ENCODE results near the gene IFT27. TPM values are rescaled to one million over a fixed set of nuclear protein-coding genes. Genes with fewer than 3 reads are reported as not detected.
"Not testable (repeated sequence)": the region's sequence is repeated elsewhere in the genome, so short reads cannot be mapped to it uniquely, and the experiment has no call there.

Gene IFT27
- total RNA-seq, 1 experiment from 2014 or later: 9.0 TPM

DNA sequence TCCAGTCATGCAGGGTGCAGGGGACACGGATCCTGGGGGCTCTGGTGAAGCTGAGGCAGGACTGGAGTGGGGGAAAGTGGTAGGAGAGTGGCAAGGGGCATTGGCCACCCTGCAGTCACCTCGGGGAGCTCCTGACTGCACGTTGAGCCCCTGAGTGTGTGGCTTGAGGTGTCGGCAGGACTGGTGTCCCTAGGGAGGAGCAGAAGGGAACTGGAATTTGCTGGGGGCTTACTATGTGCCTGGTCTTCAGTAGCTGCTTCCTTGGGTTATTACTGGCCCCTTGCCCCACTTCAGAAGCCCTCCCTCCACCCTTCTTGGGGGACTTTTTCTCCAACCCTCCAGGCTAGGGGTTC lies 31.5 kb downstream of the IFT27 start:
- DNase-seq (ENCODE audit: low spot score): no peak

DNA sequence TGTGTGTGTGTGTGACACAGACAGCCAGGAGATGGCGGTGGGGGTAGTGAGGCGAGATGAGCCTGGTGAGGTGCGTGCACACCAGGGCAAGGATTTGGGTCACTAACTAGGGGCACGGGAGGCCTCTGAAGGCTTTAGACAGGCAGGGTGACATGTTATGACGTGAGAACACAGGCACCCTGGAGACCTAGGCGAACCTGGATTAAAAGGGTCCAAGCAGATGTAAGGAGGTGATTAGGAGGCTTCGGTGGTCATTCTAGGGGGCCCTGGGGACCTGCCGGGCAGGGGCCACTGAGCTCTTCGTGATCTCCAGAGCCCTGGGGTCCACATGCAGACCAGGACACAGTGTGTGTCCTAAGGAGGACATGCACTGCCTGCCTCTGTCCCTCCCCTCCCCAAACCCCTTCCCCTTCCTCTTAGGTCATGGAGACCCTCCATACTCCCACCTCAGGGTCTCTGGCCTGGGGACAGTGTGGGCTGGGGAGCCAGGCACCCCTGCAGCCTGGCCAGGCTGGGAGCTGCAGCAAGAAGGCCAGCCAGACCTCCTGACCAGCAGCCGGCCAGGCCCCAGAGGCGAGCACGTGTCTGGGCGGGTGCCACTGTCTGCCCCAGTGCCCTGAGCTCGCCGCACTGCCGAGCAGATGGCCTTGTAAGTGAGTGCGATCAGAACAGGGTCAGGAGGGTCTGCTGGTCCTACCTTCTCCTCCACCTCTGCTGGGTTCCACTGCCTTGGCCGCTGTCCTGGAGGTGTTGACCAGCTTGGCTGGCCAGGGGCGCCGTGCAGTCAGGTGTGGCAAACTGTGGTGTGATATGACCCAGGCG lies 32.1 kb downstream of the IFT27 start:
- DNase-seq (ENCODE audit: low spot score): no peak

DNA sequence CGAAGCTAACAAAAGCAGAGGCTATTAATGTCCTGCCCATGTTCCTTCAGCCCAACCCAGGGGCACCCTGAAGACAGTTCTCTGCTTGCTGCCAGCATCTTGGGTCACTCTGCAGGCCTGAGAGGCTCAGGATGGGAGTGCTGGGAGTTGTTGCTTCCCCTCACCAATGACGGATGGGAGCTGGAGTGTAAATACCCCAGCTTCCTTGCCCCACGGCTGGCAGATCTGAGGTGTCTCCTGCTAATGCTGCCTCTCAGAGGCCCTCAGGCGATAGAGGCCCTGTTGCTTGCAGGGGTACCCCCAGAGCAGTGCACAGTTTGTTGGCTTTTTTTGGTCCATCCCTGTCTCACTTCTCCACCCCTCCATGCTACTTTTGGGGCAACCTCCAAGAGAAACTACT lies 32.9 kb downstream of the IFT27 start:
- DNase-seq (ENCODE audit: low spot score): no peak

DNA sequence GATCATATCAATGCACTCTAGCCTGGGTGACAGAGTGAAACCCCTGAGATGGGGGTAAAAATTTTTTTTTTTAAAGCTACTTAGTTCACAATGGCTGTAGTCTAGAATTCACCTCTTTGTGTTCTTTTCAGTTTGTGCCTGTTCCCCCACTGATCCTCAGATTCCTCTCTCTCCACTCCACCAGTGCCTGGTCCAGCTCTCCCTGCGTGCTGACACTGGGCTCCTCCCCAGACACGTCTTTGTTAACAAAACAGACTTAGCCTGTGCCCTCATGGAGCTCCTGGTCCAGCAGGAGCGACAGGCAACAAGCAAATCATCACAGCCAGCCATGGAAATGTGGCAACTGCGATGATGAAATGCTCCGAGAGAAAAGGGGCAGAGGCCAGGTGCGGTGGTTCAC lies 34.0 kb downstream of the IFT27 start:
- no peak for DNase-seq (ENCODE audit: low spot score)

DNA sequence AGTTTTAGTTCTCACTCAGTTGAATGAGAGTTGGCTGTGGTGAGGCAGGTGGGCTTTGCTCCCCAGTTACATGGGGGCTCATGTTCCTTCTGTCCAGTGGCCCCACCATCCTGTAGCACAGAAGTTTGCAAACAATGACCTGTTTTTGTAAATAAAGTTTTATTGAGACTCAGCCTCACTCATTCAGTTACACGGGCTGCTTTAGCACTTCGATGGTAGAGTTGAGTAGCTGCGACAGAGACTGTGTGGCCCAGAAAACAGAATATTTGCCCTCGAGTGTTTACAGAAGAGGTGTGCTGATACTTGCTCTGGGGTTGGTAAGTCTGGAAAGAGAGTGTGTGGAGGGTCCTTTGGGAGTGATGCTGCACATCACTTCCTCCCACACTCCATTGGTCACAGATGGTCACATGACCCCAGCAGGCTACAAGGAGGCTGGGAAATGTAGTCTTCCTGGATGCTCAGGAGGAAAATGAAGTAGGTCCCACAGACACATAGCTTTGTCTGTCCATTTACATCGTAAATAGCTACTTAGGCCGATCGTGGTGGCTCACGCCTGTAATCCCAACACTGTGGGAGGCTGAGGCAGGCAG lies 34.6 kb downstream of the IFT27 start:
- DNase-seq (ENCODE audit: low spot score): no peak

DNA sequence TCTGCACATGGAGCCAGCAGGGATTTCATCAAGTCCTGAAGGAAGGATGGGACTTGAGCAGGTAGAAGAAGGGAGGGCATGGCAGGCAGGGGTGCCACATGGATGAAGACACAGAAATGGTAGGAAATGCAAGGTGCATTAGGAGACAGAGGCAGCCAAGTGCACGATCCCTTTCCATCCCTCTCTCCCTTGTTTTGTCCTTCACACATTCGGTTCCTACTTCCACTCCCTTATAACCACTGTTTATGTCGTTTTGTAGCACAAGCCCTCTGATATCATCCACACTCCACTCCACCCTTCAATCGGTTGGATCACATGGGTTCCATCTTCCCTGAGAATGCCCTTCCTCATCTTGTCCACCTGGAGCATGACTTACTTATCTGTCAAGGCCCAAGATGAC lies 35.2 kb downstream of the IFT27 start:
- DNase-seq (ENCODE audit: low spot score): no peak

DNA sequence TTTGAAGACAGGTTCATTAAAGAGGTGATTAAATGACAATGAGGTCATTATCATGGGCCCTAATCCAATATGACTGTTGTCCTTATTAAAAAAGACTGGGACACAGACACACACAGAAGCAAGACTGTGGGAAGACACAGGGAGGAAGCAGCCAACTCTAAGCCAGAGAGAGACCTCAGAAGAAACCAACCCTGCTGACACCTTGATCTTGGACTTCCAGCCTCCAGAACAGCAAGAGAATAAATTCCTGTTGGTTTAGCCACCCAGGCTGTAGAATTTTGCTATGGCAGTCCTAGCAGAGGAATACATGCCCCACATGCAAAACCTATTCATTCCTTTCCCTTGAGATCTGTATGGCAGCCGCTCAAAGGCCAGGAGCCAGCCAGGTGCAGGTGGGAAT lies 36.7 kb downstream of the IFT27 start:
- no peak for DNase-seq (ENCODE audit: low spot score)

DNA sequence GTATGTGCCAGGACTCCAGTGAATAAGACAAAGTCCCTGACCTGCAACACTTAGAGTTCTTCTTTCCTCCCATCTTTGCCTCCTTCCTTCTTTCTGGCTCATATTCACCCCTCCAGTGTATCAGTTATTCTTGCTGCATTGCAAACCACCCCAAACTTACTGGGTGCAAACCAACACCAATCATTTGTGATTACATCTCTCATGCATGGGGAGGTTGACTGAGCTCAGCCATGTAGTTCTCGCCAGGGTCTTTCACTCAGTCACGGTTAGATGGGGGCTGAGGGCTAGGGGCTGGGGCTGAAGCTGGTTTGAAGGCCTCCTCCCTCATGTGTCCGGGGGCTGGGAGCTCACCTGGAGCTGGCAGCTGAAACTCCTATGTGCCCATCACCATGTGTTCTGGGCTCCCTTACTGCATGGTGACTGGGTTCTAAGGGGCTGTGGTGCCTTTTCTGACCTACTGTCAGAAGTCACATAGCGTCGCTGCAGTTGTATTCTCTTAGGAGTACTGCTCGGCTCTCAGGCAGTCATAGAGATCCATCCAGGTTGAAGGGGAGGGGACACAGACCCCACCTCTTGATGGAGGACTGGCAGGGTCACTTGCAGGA lies 37.4 kb downstream of the IFT27 start:
- DNase-seq (ENCODE audit: low spot score): no peak

DNA sequence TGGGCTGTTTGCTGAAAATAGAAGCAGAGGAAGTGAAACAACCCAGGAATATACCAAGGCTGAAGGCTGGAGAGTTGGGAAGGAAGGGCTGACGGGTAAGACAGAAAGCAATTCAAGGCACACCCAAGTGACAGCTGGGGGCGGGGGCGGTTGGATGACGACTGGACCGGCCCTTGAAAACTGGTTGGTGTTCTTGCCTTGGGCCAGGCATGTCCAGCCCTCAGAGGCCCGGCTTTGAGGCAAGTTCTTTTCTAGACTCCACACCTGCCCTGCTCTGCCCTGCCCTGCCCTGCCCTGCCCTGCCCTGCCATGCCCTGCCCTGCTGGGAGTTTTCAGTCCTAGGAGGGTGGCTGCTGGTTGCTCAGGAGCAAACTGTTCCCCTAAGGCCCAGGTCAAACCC lies 38.1 kb downstream of the IFT27 start:
- no peak for DNase-seq (ENCODE audit: low spot score)

DNA sequence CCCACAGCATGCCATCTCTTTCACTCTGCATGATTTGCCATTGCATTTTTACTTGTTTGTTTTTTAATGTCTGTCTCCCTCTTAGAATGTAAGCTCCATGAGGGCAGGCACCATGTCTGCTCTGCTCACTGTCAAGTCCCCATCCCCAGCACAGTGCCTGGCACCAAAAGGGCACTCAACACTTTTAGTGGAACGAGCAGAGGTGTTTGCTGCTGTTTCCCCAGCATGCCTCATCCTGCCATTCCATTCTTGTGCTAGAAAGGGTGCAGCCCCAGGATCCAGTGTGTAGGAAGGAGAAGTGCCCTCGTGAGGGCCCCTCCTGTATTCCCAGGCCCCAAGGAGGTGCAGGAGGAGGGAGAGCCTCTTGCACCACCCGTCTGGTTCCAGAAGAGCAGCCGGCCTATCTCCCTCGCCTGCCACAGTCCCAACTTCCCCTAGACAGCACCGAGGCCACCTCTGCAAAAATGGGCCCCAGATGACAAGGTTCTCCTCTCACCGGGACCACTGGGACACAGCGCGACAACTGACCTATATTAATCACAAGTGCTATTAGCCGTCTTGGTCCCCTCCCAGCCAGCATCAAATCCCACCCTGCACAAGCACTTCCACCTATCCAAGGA lies 39.1 kb downstream of the IFT27 start:
- DNase-seq (ENCODE audit: low spot score): no peak

DNA sequence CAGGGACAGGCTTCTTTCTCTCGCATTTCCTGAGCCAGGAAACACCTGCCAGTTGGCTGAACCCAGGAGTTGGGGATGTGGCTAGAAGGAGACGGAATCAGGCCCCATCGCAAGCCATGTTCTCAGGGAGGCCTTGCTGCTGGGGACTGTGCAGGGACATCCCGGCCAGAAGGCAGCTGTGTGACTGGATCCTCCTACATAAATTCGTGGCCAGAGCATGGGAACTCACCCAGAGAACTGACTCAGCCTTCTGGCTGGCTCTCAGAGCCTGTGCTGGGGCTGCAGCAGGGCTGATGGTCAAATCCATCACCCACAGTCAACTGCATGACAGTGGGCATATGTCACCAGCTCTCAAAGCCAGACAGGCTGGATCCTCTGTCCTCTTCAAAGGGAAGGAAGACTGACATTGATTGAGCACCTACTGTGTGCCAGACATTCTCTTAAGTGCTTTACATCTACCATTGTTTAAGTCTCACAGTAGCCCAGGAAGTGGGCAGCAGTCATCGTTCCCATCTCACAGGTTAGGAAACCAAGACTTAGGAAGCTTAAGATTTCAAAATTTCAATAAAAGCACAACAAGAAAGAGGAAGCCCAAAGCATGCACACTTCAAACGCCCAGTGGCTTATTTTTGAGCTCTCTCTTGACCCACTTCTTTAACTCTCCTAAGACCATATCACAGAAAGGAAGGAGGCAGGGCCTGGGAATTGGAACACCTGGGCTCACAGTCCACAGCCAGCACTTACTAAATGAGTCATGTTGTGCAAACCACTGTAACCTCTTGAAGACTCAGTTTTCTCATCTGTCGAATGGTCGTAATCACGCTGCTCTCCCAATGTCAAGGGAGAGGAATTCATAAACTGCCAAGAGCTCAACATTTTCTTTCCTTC lies 41.5 kb downstream of the IFT27 start:
- DNase-seq (ENCODE audit: low spot score): no peak

DNA sequence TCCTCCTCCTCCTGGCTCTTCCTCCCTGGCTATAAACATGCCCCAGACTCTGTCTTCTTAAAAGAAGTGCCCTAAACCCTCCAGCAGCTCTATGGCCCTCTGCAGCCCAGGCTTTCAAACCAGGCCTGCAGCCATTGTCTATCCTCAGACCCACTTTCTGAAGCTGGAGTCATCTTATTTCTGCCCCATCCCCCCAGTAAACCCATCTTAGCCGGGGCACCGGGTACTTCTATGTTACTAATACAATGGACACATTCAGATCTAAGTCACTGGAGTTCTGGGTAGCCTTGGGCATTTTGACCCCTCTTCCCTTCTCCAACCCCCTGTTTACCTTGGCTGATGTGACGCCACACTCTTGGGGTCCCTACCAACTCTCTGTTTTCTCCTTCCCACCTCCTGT lies 42.6 kb downstream of the IFT27 start:
- DNase-seq (ENCODE audit: low spot score): no peak

DNA sequence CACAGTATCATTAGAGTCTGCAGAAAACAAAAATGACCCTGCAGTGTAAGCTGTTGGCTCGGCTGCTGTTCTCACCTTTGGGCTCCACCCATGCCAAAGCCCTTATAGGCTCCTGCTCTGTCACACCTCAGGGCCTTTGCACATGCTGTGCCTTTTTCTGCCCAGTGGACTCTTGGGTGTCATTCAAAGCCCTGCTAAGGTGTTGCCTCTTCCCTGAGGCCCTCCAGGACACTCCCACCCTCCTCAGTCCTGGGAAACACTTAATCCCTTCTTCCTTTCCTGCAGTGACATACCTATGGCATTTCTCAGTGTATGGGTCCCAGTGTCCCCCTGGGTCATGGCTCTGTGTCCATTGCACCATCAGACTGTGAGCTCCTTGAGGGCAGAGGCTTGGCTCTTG lies 43.3 kb downstream of the IFT27 start:
- DNase-seq (ENCODE audit: low spot score): no peak

DNA sequence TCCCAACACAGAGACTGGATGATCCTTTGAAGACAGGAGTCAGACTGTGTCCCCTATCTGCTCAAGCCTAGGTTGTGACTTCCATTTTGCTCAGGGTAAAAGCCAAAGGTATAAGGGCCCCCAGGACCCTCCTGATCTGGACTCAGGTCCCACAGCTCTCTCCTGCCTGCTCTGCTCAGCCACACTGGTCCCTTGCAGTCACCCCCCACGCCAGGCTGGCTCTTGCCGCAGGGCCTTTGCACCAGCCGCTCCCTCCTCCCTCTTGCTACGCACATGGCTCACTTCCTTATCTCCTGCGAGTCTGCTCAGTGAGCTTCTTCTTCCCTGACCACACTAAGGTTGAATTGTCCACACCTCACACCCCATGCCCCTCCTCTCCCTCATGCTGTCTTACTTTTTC lies 44.0 kb downstream of the IFT27 start:
- DNase-seq (ENCODE audit: low spot score): no peak

DNA sequence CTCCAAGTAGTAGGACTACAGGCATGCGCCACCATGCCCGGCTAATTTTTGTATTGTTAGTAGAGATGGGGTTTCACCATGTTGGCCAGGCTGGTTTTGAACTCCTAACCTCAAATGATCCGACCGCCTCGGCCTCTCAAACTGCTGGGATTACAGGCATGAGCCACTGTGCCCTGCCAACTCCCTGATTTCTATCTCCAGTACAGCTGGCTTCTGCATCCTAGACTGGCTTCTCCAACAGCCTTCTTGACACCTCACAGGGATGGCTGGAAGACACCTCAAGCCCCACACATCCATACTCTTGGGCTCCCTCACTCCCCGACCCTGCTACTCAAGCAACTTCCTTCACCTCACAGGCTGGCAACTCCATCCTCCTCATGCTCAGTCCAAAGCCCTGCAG lies 44.6 kb downstream of the IFT27 start:
- DNase-seq (ENCODE audit: low spot score): not testable (repeated sequence)

DNA sequence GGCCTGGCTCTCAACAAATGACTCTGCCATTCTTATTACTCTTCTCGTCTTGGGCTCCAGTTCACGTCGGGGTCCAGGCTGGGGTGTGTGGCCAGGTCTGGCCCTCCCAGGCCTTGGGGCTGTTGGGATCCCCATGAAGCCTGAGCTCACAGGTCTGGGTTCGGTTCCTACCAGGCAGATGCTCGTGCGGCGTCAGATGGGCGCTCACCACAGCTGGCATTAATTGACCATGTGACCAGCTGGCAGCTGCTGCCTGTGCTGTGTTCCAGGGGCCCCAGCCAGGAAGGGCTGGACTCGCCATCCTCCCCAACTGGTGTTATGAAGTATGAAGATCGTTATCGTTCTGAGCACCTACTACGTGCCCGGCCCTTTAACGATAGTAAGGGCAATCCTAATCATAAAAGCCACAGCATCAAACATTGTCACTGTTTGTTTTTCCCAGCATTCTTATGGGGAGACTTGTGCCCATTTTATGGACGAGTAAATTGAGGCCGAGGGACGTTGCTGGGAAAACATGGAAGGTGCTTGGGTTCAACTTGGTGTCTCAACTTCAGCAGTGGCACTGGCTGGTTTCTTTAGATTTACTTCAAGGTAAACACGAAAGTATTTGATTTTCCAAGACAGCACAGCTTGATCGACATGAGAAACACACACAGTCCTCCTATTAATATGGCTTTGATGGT lies 45.6 kb downstream of the IFT27 start:
- DNase-seq (ENCODE audit: low spot score): no peak

DNA sequence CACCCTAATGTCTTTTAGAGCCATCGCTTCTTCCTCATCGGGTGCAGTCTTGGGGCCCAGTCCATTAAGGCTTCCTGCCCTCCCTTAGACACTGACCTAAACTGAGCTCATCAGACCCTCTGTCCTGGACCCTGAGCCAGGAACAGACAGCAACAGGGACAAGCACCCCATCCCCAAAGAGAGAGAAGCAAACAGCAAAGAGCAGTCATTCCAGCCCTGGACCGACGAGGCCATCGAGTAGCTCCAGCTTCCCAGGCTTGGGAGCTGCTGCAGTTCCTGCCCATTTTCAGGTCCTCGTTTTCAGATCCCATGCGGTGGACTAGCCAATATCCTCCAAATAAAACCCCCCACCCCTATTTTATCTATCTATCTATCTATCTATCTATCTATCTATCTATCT lies 46.6 kb downstream of the IFT27 start:
- no peak for DNase-seq (ENCODE audit: low spot score)

DNA sequence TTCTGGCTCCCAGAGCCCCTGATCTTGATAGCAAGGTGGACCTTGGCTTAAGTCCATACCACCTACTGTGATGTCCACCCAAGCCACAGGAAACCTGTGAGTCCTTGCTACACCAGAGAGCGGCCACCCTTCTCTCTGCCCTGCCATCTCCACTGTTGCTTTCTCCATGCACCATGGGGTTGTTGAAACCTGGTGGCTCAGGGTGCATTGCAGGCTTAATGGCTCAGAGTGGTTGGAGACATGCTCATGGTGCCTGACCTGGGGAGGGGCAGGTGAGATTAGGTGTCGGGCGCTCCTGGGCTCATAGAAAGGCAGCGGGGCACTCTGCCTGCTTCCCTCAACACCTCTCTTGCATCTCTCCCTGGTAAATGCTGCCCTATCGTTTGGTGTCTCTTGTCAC lies 47.4 kb downstream of the IFT27 start:
- DNase-seq (ENCODE audit: low spot score): no peak

DNA sequence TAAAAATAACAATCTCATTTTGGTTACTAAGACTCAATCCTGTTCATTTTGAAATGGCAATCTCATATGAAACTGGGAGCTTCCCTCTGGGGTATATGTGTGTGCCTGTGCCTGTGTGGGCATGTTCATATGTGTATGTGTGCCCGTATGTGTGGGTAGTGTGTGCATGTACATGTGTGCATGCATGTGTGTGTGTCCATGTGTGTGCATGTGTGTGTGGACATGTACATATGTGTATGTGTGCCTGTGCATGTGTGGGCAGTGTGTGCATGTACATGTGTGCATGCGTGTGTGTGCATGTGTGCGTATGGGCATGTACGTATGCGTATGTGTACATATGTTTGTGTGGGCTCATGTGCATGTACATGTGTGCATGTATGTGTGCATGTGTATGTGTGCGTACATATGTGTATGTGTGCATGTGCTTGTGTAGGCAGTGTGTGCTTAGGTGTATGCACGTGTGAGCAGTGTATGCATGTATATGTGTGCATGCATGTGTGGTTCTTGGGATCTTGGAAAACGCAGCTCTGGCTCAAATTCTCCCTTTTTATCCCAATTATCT lies 47.9 kb downstream of the IFT27 start:
- no peak for DNase-seq (ENCODE audit: low spot score)

DNA sequence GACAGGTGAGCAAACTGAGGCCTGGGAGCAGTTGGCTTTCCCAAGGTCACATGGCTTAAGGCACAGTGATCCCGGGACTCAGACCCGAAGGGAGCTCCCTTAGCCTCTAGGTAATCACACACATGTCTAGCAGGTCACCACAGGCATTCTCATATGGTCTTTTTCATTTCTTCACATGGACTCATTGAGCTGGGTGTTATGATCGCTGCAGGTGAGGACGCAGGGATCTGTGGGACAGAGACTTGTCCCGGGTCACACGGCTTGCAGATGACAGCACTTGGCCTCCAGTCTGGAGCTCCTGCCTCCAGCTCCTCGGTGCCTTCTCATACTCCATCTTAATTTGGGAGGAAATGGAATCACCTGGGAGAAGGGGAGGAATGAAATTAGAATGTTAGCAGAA lies 48.8 kb downstream of the IFT27 start:
- no peak for DNase-seq (ENCODE audit: low spot score)

DNA sequence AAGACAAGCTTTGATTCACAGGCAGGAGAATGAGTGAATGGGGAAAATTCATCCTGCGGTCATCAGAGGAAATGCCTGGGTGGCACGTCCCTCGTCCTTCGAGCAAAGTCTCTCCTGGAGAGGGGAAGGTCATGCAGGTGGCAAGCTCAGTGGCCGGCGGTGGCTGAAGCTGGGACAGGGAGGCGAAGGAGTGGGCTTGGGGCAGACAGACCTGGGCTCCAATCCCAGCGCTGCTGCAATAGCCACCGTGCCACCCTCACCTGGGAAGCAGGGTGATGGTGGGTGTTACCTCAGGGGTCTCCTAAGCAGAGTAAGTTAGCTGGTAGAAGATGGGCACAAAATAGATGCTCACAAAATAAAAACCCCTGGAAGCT lies 49.9 kb downstream of the IFT27 start:
- DNase-seq (ENCODE audit: low spot score): no peak
